Ascending aorta (tissue), 2 donors: ENCODE data around the gene ST8SIA4. TPM values are rescaled to one million over a fixed set of nuclear protein-coding genes. Genes with fewer than 3 reads are reported as not detected.

Experiments used
- DNase-seq, 2 donors: peaks; one replicate each; pipeline ENCODE4 v3.0.0-alpha.2; 2019; ENCODE audit warnings: low spot score in 2 of 2
- H3K27ac ChIP-seq, 2 donors: fragments of 200-600 bp; sonication (generic); one replicate each; pipeline ENCODE4 v1.5.1; 2016 to 2017; ENCODE audit warnings: mild to moderate bottlenecking in 1 of 2
- H3K27me3 ChIP-seq: fragments of 200-600 bp; sonication (generic); one replicate; pipeline ENCODE4 v1.5.1; 2017
- H3K36me3 ChIP-seq, 2 donors: fragments of 200-600 bp; sonication (generic); one replicate each; pipeline ENCODE4 v1.5.1; 2016
- H3K4me1 ChIP-seq, 2 donors: fragments of 200-600 bp; sonication (generic); one replicate each; pipeline ENCODE4 v1.5.1; 2016 to 2017; ENCODE audit warnings: mild to moderate bottlenecking in 1 of 2
- H3K4me3 ChIP-seq, 2 donors: fragments of 200-600 bp; sonication (generic); one replicate each; pipeline ENCODE4 v1.5.1; 2016 to 2017; ENCODE audit warnings: mild to moderate bottlenecking in 1 of 2
- H3K9me3 ChIP-seq, 2 donors: fragments of 200-600 bp; sonication (generic); one replicate each; pipeline ENCODE4 v1.5.1; 2016
- intact Hi-C: fragments of 100-400 bp; cut with DNase I; formaldehyde crosslinking; loops from one replicate; pipeline ENCODE4 v1.15.1; 2023
- total RNA-seq: library from RNA; depleted of rRNA; stranded (reverse); fragments of >200 nt; gene quantifications from one replicate; pipeline ENCODE4 v1.1.0, GENCODE V29; 2016
- TF ChIP-seq, protein P1 (sequence below), 3 experiments: fragments of 200-600 bp in 2 of 3; fragments of 450-650 bp in 1 of 3; sonication (generic) in 2 of 3; IDR thresholded peaks; one replicate each; pipeline ENCODE4 v1.5.1; 2016 to 2019; ENCODE audit warnings: antibody characterized with exemption in 3 of 3, mild to moderate bottlenecking in 1 of 3, moderate library complexity in 1 of 3

ST8SIA4 gene
- total RNA-seq, 1 donor from 2014 or later, result 15.6 TPM

DNA sequence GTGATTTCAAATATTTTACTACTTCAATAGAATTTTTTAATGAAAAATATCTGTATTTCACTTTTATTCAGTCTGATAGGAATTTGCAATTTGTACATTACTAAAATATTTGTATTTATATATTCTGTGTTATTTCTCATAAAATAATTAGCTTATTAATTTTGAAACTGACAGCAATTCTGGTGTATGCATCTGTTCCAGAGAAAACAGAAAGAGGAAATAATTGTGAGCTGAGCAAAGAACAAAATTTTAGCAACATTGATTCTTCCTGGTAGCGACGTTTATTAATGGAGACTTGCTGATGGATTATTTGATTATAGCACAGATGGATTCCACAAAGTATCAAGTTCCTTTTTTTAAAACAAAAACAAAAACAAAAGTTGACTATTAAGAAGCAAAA lies 61.0 kb downstream of the ST8SIA4 start:
- no peak for DNase-seq
- Histone ChIP-seq H3K27ac (no peak overlapping the region), H3K9me3 (no peaks in the 10 kb centered on the region), H3K36me3 (no peaks in the 10 kb centered on the region), H3K4me3 (no peak overlapping the region), H3K4me1 (no peaks in the 10 kb centered on the region), H3K27me3 (no peaks in the 10 kb centered on the region)
- intact Hi-C loops, result no loop called here
- TF ChIP-seq, protein P1, sequence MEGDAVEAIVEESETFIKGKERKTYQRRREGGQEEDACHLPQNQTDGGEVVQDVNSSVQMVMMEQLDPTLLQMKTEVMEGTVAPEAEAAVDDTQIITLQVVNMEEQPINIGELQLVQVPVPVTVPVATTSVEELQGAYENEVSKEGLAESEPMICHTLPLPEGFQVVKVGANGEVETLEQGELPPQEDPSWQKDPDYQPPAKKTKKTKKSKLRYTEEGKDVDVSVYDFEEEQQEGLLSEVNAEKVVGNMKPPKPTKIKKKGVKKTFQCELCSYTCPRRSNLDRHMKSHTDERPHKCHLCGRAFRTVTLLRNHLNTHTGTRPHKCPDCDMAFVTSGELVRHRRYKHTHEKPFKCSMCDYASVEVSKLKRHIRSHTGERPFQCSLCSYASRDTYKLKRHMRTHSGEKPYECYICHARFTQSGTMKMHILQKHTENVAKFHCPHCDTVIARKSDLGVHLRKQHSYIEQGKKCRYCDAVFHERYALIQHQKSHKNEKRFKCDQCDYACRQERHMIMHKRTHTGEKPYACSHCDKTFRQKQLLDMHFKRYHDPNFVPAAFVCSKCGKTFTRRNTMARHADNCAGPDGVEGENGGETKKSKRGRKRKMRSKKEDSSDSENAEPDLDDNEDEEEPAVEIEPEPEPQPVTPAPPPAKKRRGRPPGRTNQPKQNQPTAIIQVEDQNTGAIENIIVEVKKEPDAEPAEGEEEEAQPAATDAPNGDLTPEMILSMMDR (IDR thresholded peaks at IDR 0.05), result no peak

DNA sequence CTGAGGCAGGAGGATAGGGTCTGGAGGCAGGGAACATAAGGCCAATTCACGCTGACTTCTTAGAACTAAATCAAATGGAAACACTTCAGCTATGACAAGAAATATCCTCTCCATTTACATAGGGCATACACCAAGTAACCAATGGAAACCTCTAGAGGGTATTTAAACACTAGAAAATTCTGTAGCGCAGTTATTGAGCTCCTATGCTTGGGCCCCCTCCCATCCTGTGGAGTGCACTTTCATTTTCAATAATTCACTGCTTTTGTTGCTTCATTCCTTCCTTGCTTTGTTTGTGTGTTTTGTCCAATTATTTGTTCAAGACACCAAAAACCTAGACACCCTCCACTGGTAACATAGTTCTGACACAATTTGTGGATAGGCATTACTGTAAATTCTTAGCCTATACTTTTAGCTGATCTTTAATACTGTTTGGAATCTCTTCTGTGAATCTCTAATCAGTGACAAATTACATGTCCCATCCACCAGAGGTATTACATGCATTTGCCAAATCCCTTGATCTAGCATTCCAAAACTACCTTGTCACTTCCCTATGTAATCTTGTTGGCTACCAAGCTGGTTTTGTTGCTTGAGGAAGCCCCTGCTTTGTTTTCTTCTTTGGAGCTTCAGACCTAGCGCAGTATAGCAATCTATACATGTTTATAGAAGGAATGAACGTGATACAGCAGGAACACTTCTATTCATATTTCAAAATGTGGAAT lies 61.6 kb downstream of the ST8SIA4 start:
- DNase-seq, result no peak
- Histone ChIP-seq H3K9me3 (no peaks in the 10 kb centered on the region), H3K36me3 (no peaks in the 10 kb centered on the region), H3K27me3 (no peaks in the 10 kb centered on the region), H3K4me1 (no peaks in the 10 kb centered on the region), H3K27ac (no peak overlapping the region), H3K4me3 (no peak overlapping the region)
- intact Hi-C loops, result no loop called here
- TF ChIP-seq, protein P1 (IDR thresholded peaks at IDR 0.05), result no peak

DNA sequence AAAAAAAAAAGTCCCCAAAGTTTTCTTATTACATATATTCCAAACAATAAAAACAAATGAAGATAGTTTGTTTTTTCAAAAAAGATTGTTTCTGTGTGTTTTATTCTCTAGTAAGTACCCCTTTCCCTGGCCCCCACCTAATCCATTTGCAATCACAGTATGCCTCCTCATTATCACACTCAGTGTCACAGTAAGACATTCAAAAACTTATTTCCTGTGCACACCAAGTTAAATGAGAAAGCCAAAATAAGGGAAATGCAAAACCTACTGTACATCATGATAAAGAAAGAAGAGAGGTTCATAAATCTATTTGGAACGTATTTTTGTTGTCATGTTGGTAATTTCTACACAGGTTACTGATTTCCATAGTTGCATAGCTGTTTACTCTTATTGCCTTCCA lies 62.3 kb downstream of the ST8SIA4 start:
- Histone ChIP-seq H3K27ac (no peak overlapping the region), H3K4me3 (no peak overlapping the region), H3K27me3 (no peaks in the 10 kb centered on the region), H3K9me3 (no peaks in the 10 kb centered on the region), H3K4me1 (no peaks in the 10 kb centered on the region), H3K36me3 (no peaks in the 10 kb centered on the region)
- no peak for DNase-seq
- intact Hi-C loops, result no loop called here
- TF ChIP-seq, protein P1 (IDR thresholded peaks at IDR 0.05), result no peak

DNA sequence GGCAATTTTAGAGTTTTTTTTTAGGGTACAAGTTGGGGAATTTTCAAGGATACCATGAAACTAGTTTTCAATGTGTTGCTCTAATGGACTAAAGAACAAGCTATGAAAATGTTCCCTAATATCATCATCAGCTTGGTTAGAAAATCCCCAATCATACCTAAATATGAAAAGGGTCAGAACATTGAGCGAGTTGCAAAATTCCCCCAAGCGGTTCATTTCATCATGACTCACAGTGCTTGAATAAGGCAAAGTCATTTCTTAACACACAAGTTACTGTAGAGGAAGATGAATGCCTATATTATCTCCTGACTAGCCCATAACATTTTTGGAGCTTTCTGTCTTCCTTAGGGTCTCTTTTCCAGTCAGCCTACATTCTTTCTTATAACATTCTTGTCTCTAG lies 62.7 kb downstream of the ST8SIA4 start:
- no peaks in the 10 kb centered on the region for H3K27me3 ChIP-seq
- H3K4me1 ChIP-seq, result no peaks in the 10 kb centered on the region
- DNase-seq, result no peak
- H3K4me3 ChIP-seq, result no peak overlapping the region
- intact Hi-C loops, result no loop called here
- no peaks in the 10 kb centered on the region for H3K36me3 ChIP-seq
- TF ChIP-seq, protein P1 (IDR thresholded peaks at IDR 0.05), result no peak
- no peaks in the 10 kb centered on the region for H3K9me3 ChIP-seq
- H3K27ac ChIP-seq, result no peak overlapping the region

DNA sequence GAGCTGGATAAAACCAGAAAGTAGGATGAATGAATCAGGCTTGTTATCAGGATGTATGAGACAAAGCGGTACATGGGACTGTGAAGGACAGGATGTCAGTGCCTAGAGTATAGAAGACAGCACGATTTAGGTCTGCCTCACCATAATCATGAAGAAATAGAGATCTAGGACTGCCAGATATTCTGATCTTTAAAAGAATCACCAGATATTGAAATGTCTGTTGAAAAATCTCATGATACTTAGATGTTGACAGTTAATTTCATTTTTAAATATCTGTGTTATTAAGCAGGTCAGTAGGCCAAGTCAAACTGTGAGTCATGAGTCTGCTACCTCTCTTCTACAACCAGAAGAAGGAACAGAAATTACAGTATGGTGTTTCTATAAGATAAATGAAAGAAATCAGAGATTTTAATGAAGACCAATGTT lies 65.0 kb downstream of the ST8SIA4 start:
- Histone ChIP-seq H3K4me1 (no peaks in the 10 kb centered on the region), H3K9me3 (no peaks in the 10 kb centered on the region), H3K4me3 (no peak overlapping the region), H3K27me3 (no peaks in the 10 kb centered on the region), H3K36me3 (no peaks in the 10 kb centered on the region), H3K27ac (no peak overlapping the region)
- DNase-seq, result no peak
- TF ChIP-seq, protein P1 (IDR thresholded peaks at IDR 0.05), result no peak
- intact Hi-C loops, result no loop called here

DNA sequence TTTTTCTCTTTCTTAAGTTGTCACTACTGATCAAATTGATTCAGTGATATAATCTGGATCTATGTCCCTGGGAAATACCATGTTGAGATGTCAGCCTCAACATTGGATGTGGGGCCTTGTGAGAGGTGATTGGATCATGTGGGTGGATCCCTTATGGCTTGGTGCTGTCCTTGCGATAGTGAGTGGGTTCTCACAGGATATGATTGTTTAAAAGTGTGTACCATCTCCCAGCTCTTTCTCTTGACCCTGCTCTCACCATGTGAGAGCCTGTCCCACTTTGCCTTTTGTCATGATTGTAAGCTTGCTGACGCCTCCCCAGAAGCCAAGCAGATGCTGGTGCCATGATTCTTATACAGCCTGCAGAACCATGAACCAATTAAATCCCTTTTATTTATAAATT lies 68.6 kb downstream of the ST8SIA4 start:
- DNase-seq, result no peak
- intact Hi-C loops, result no loop called here
- Histone ChIP-seq H3K4me3 (no peak overlapping the region), H3K36me3 (no peaks in the 10 kb centered on the region), H3K4me1 (no peaks in the 10 kb centered on the region), H3K27me3 (no peaks in the 10 kb centered on the region), H3K27ac (no peak overlapping the region), H3K9me3 (no peaks in the 10 kb centered on the region)
- TF ChIP-seq, protein P1 (IDR thresholded peaks at IDR 0.05), result no peak
